OCI-LY1 (cell line): ENCODE results near the gene HINT1.
"Not testable (repeated sequence)": the region's sequence is repeated elsewhere in the genome, so short reads cannot be mapped to it uniquely, and the experiment has no call there.

Experiments used
- EZH2 ChIP-seq: fragments of 200-600 bp; sonication (generic), shearing (Covaris generic); IDR thresholded peaks from 2 replicates; pipeline ENCODE4 v1.8.0; 2017; ENCODE audit warnings: borderline replicate concordance, mixed run types, mild to moderate bottlenecking, antibody characterized with exemption, low read length, moderate library complexity, mixed read lengths
- TF ChIP-seq, protein P1 (sequence below): fragments of 200-600 bp; sonication (generic), shearing (Covaris generic); IDR thresholded peaks from 2 replicates; pipeline ENCODE4 v1.5.1; 2017; ENCODE audit warnings: mild to moderate bottlenecking, antibody characterized with exemption, low read length, moderate library complexity, mixed read lengths

DNA sequence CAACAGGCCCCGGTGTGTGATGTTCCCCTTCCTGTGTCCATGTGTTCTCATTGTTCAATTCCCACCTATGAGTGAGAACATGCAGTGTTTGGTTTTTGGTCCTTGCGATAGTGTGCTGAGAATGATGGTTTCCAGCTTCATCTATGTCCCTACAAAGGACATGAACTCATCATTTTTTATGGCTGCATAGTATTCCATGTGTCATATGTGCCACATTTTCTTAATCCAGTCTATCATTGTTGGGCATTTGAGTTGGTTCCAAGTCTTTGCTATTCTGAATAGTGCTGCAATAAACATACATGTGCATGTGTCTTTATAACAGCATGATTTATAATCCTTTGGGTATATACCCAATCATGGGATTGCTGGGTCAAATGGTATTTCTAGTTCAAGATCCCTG, 32.0 kb downstream of the HINT1 start:
- not testable (repeated sequence) for TF ChIP-seq EZH2
- TF ChIP-seq, protein P1, sequence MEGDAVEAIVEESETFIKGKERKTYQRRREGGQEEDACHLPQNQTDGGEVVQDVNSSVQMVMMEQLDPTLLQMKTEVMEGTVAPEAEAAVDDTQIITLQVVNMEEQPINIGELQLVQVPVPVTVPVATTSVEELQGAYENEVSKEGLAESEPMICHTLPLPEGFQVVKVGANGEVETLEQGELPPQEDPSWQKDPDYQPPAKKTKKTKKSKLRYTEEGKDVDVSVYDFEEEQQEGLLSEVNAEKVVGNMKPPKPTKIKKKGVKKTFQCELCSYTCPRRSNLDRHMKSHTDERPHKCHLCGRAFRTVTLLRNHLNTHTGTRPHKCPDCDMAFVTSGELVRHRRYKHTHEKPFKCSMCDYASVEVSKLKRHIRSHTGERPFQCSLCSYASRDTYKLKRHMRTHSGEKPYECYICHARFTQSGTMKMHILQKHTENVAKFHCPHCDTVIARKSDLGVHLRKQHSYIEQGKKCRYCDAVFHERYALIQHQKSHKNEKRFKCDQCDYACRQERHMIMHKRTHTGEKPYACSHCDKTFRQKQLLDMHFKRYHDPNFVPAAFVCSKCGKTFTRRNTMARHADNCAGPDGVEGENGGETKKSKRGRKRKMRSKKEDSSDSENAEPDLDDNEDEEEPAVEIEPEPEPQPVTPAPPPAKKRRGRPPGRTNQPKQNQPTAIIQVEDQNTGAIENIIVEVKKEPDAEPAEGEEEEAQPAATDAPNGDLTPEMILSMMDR = not testable (repeated sequence)
